Fibroblast of mammary gland (primary cell): ENCODE data around the gene TRIM39.

Experiments
- DNase-seq: peaks from one replicate; pipeline ENCODE4 v3.0.0-alpha.2; 2010; ENCODE audit warnings: low read depth
- H3K4me3 ChIP-seq: 2 replicates; pipeline ENCODE4 v1.5.1; 2011; ENCODE audit warnings: low read depth, mild to moderate bottlenecking, low read length, moderate library complexity; ENCODE audit not compliant: control insufficient read depth
- CTCF ChIP-seq: conservative IDR thresholded peaks from 2 replicates; pipeline ENCODE4 v1.5.1; 2011; ENCODE audit warnings: low read depth, low read length, inconsistent platforms; ENCODE audit not compliant: control insufficient read depth, insufficient read depth

Gene TRIM39

GRCh38 chr6:30319146-30319835, 7.4 kb upstream of the TRIM39 start:
- DNase-seq: peak; percentile 40
- TF ChIP-seq CTCF: no peak
- H3K4me3 ChIP-seq: no peak overlapping the region

GRCh38 chr6:30321692-30322388, 4.9 kb upstream of the TRIM39 start:
- DNase-seq: peak; percentile 18
- no peak for TF ChIP-seq CTCF
- no peak overlapping the region for H3K4me3 ChIP-seq

GRCh38 chr6:30322527-30323501, 3.9 kb upstream of the TRIM39 start:
- H3K4me3 ChIP-seq: no peak overlapping the region
- no peak for TF ChIP-seq CTCF
- DNase-seq: peak; percentile 87

- DNase-seq: peak; percentile 19
- H3K4me3 ChIP-seq: no peak overlapping the region
- no peak for TF ChIP-seq CTCF
Observed at GRCh38 chr6:30323806-30324205, 2.9 kb upstream of the TRIM39 start.

- peak overlapping the region; percentile 97 for H3K4me3 ChIP-seq
- peak; percentile 56 for DNase-seq
- no peak for TF ChIP-seq CTCF
Observed at GRCh38 chr6:30325150-30325872, 1.4 kb upstream of the TRIM39 start.
